ENCODE data around the gene GRID2.

DNA sequence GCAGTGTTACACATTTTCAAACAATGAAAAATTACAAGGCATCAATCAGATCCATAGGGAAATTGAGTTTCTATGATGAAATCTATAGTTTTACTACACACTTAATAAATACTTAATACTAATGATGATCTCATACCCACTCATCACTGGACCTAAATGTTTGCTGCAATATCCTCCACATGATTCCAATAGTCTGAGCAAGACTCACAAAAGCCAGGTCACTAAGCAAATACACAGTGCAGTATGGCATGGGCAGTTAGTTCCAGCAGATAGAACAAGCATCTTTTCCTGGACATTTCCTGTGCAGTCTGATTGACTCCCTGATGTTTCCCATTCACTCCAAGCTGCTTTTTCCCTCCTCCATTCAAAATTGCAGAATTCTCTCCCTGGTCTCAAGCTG is 1415.8 kb downstream of the GRID2 start:
- TF ChIP-seq, protein P1, sequence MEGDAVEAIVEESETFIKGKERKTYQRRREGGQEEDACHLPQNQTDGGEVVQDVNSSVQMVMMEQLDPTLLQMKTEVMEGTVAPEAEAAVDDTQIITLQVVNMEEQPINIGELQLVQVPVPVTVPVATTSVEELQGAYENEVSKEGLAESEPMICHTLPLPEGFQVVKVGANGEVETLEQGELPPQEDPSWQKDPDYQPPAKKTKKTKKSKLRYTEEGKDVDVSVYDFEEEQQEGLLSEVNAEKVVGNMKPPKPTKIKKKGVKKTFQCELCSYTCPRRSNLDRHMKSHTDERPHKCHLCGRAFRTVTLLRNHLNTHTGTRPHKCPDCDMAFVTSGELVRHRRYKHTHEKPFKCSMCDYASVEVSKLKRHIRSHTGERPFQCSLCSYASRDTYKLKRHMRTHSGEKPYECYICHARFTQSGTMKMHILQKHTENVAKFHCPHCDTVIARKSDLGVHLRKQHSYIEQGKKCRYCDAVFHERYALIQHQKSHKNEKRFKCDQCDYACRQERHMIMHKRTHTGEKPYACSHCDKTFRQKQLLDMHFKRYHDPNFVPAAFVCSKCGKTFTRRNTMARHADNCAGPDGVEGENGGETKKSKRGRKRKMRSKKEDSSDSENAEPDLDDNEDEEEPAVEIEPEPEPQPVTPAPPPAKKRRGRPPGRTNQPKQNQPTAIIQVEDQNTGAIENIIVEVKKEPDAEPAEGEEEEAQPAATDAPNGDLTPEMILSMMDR (IDR thresholded peaks at IDR 0.05) = no peak
- TF ChIP-seq POLR2A (IDR thresholded peaks at IDR 0.05) = no peak
